ENCODE results near the gene SLC22A23.
A peak's percentile ranks its signal among the peaks of the same experiment; 100 is the strongest.

SLC22A23 gene

GRCh38 chr6:3424185-3424927, 32.5 kb downstream of the SLC22A23 start:
- 92% methylated on average over 7 of the region's 9 CpGs for WGBS

GRCh38 chr6:3423439-3424184, 33.2 kb downstream of the SLC22A23 start:
- Histone ChIP-seq H3K9me3 (ENCODE audit: control insufficient read depth, low read length) (no peaks in the 10 kb centered on the region), H3K27me3 (ENCODE audit: control insufficient read depth in 1 of 2, insufficient read depth in 1 of 2, low read length in 2 of 2) (peaks cover 0 to 11% of the 10 kb centered on the region in 2 experiments), H3K4me3 (ENCODE audit: insufficient read depth in 1 of 2, low read depth in 1 of 2, low read length in 2 of 2) (no peak overlapping the region), H3K4ac (ENCODE audit: low read depth in 1 of 2, low read length in 2 of 2) (no peak overlapping the region), H2BK15ac (ENCODE audit: low read depth, poor library complexity, severe bottlenecking) (no peak overlapping the region), H3K18ac (ENCODE audit: low read depth in 1 of 2, low read length in 2 of 2) (no peak overlapping the region), H2AFZ (ENCODE audit: low read depth, low read length) (no peak overlapping the region), H3K36me3 (ENCODE audit: control insufficient read depth in 1 of 2, insufficient read depth in 2 of 2, low read depth in 1 of 2, low read length in 2 of 2) (no peaks in the 10 kb centered on the region), H4K91ac (ENCODE audit: low read length) (no peak overlapping the region), H2BK12ac (ENCODE audit: low read length in 2 of 2) (no peak overlapping the region), H3K23ac (ENCODE audit: low read length in 2 of 2) (no peak overlapping the region), H3K9ac (ENCODE audit: low read length) (no peak overlapping the region), H3K14ac (ENCODE audit: low read length in 2 of 2) (no peak overlapping the region), H2AK5ac (ENCODE audit: low read length, severe bottlenecking) (no peak overlapping the region), H3K79me1 (replicated peaks; ENCODE audit: low read length, poor library complexity, severe bottlenecking) (no peaks in the 10 kb centered on the region), H2BK5ac (ENCODE audit: low read depth, low read length, poor library complexity, severe bottlenecking) (no peak overlapping the region), H3K4me2 (ENCODE audit: low read length, poor library complexity, severe bottlenecking) (no peak overlapping the region), H4K8ac (ENCODE audit: low read length) (no peak overlapping the region), H3K27ac (ENCODE audit: low read length, poor library complexity, severe bottlenecking) (no peak overlapping the region), H3K4me1 (ENCODE audit: control insufficient read depth, insufficient read depth, low read depth, low read length) (peaks cover 5% of the 10 kb centered on the region), H2BK120ac (ENCODE audit: low read depth, low read length) (no peak overlapping the region)
- no peak for DNase-seq
- 77% methylated on average over 5 of the region's 6 CpGs for WGBS

More at GRCh38 chr6:3424185-3424927, 32.5 kb downstream of the SLC22A23 start:
- Histone ChIP-seq H2BK15ac (ENCODE audit: low read depth, poor library complexity, severe bottlenecking) (no peak overlapping the region), H3K4me2 (ENCODE audit: low read length, poor library complexity, severe bottlenecking) (no peak overlapping the region), H3K4me1 (ENCODE audit: control insufficient read depth, insufficient read depth, low read depth, low read length) (peaks cover 4% of the 10 kb centered on the region), H3K4me3 (ENCODE audit: insufficient read depth in 1 of 2, low read depth in 1 of 2, low read length in 2 of 2) (no peak overlapping the region), H2BK5ac (ENCODE audit: low read depth, low read length, poor library complexity, severe bottlenecking) (no peak overlapping the region), H3K23ac (ENCODE audit: low read length in 2 of 2) (no peak overlapping the region), H4K91ac (ENCODE audit: low read length) (no peak overlapping the region), H2AFZ (ENCODE audit: low read depth, low read length) (no peak overlapping the region), H3K4ac (ENCODE audit: low read depth in 1 of 2, low read length in 2 of 2) (no peak overlapping the region), H4K8ac (ENCODE audit: low read length) (no peak overlapping the region), H2BK120ac (ENCODE audit: low read depth, low read length) (no peak overlapping the region), H3K18ac (ENCODE audit: low read depth in 1 of 2, low read length in 2 of 2) (no peak overlapping the region), H3K9ac (ENCODE audit: low read length) (no peak overlapping the region), H3K79me1 (replicated peaks; ENCODE audit: low read length, poor library complexity, severe bottlenecking) (no peaks in the 10 kb centered on the region), H3K36me3 (ENCODE audit: control insufficient read depth in 1 of 2, insufficient read depth in 2 of 2, low read depth in 1 of 2, low read length in 2 of 2) (peaks cover 0 to 2% of the 10 kb centered on the region in 2 experiments), H3K14ac (ENCODE audit: low read length in 2 of 2) (no peak overlapping the region), H2BK12ac (ENCODE audit: low read length in 2 of 2) (no peak overlapping the region), H3K9me3 (ENCODE audit: control insufficient read depth, low read length) (no peaks in the 10 kb centered on the region), H3K27me3 (ENCODE audit: control insufficient read depth in 1 of 2, insufficient read depth in 1 of 2, low read length in 2 of 2) (peaks cover 0 to 11% of the 10 kb centered on the region in 2 experiments), H3K27ac (ENCODE audit: low read length, poor library complexity, severe bottlenecking) (no peak overlapping the region), H2AK5ac (ENCODE audit: low read length, severe bottlenecking) (no peak overlapping the region)
- no peak for DNase-seq

GRCh38 chr6:3422435-3423070, 34.3 kb downstream of the SLC22A23 start:
- no peak for DNase-seq
- H3K4me1 ChIP-seq (ENCODE audit: control insufficient read depth, insufficient read depth, low read depth, low read length): peaks cover 8% of the 10 kb centered on the region
- WGBS: 81% methylated on average over 5 of the region's 6 CpGs
- no peak overlapping the region for H3K4me2 ChIP-seq (ENCODE audit: low read length, poor library complexity, severe bottlenecking)
- no peak overlapping the region for H3K23ac ChIP-seq (ENCODE audit: low read length in 2 of 2)
- H3K14ac ChIP-seq (ENCODE audit: low read length in 2 of 2): no peak overlapping the region
- H3K4me3 ChIP-seq (ENCODE audit: insufficient read depth in 1 of 2, low read depth in 1 of 2, low read length in 2 of 2): no peak overlapping the region
- H2AFZ ChIP-seq (ENCODE audit: low read depth, low read length): no peak overlapping the region
- H3K27ac ChIP-seq (ENCODE audit: low read length, poor library complexity, severe bottlenecking): no peak overlapping the region
- H3K4ac ChIP-seq (ENCODE audit: low read depth in 1 of 2, low read length in 2 of 2): no peak overlapping the region
- no peaks in the 10 kb centered on the region for H3K79me1 ChIP-seq (replicated peaks; ENCODE audit: low read length, poor library complexity, severe bottlenecking)
- H4K8ac ChIP-seq (ENCODE audit: low read length): no peak overlapping the region
- no peak overlapping the region for H2BK15ac ChIP-seq (ENCODE audit: low read depth, poor library complexity, severe bottlenecking)
- H4K91ac ChIP-seq (ENCODE audit: low read length): no peak overlapping the region
- no peak overlapping the region for H2AK5ac ChIP-seq (ENCODE audit: low read length, severe bottlenecking)
- no peak overlapping the region for H2BK5ac ChIP-seq (ENCODE audit: low read depth, low read length, poor library complexity, severe bottlenecking)
- no peak overlapping the region for H3K18ac ChIP-seq (ENCODE audit: low read depth in 1 of 2, low read length in 2 of 2)
- H2BK120ac ChIP-seq (ENCODE audit: low read depth, low read length): no peak overlapping the region
- H3K36me3 ChIP-seq (ENCODE audit: control insufficient read depth in 1 of 2, insufficient read depth in 2 of 2, low read depth in 1 of 2, low read length in 2 of 2): no peaks in the 10 kb centered on the region
- no peaks in the 10 kb centered on the region for H3K9me3 ChIP-seq (ENCODE audit: control insufficient read depth, low read length)
- peaks cover 0 to 16% of the 10 kb centered on the region in 2 experiments for H3K27me3 ChIP-seq (ENCODE audit: control insufficient read depth in 1 of 2, insufficient read depth in 1 of 2, low read length in 2 of 2)
- H3K9ac ChIP-seq (ENCODE audit: low read length): peak overlapping the region; percentile 45
- no peak overlapping the region for H2BK12ac ChIP-seq (ENCODE audit: low read length in 2 of 2)

Measured in mesenchymal stem cell (in vitro differentiated cells and primary cell).